Tongue (tissue), 2 donors: ENCODE results near the gene ALKBH8. TPM values are rescaled to one million over a fixed set of nuclear protein-coding genes. Genes with fewer than 3 reads are reported as not detected.
A peak's percentile ranks its signal among the peaks of the same experiment; 100 is the strongest.
"Not testable (repeated sequence)": the region's sequence is repeated elsewhere in the genome, so short reads cannot be mapped to it uniquely, and the experiment has no call there.

ENCODE experiments used
- DNase-seq: peaks from one replicate; pipeline ENCODE4 v3.0.0-alpha.2; 2015
- total RNA-seq: library from RNA; depleted of rRNA; stranded (reverse); fragments of >200 nt; gene quantifications from one replicate; pipeline ENCODE4 v1.2.3, GENCODE V29; 2014

Gene ALKBH8
- total RNA-seq, 1 donor from 2014 or later, result 23.1 TPM

DNA sequence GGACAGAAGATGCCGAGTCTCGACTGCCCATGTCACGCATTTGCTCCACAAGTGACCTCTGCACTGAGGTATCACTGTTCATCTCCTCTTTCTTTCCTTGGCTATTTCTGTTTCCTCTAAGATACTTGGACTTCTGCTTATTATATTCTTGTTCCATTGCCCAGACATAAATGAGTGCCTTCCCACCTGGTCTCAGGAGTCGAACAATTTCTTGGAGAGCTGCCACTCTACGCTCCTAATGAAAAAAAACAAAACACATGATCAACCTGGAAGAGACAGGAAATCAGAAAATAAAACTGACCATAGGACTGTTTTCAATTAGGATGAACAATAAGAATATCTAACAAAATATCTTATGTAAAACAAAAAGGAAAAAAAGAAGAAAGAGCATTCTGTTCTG lies 60.6 kb downstream of the ALKBH8 start:
- DNase-seq, result peak; percentile 64

DNA sequence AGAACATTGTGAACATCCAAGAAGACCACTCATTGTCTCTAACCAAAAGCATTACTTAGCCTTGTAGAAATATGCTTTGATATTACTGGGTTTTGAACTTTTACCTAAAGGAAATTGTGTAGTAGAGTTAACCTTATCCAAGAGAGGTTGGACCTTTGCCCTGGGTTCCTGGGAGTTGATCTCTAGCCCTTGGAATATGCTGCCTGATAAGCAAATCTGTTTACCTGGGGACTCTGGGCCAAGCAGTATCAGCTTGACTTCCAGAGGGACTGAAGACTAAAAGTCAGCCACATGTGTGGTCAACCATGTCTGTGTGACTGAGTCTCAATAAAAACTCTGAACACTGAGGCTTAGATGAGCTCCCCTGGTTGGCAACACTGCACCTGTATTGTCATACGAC lies 63.8 kb downstream of the ALKBH8 start:
- no peak for DNase-seq

- DNase-seq, result not testable (repeated sequence)
Measured at GRCh38 chr11:107497371-107497770, 68.2 kb downstream of the ALKBH8 start.

DNA sequence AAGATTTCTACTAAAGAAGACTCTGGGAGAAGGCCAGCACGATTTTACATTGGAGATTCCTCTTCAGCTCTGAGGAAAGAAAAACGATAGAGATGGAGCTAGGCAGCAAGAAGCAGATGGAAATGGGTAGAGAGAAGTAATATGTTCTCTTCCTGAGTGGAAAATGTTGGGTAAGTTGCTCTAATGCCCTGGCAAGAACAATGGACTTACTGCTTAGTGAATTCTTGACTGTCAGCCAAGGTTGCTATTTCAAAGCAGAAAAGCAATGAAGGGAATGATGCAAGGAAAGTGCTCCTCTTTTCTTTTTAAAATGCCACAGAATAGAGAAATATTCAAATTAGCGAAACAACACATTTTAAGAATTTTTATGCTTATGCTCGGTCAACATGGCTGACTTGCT lies 69.5 kb downstream of the ALKBH8 start:
- peak; percentile 19 for DNase-seq

DNA sequence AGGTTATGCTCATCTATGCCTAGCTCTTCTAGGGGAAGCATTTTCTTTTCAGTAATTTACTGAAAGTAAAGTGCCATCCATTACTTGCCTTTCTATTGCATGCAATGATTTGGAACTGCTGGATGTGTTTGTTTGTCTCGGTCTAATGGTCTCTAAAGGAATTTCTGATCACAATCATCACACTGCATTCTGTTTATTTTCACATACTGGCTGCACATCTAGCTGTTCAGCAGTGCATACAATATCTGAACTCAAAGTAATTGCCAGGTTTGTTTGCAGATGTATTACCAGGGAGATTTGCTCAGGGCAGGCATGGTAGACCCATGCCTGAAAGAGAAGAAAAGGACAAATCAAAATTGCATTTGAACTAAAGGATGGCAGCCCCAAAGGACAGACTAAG lies 71.5 kb downstream of the ALKBH8 start:
- no peak for DNase-seq

- no peak for DNase-seq
Measured at GRCh38 chr11:107493117-107493516, 72.4 kb downstream of the ALKBH8 start.

GRCh38 chr11:107490836-107491235 lies 74.7 kb downstream of the ALKBH8 start:
- no peak for DNase-seq

DNA sequence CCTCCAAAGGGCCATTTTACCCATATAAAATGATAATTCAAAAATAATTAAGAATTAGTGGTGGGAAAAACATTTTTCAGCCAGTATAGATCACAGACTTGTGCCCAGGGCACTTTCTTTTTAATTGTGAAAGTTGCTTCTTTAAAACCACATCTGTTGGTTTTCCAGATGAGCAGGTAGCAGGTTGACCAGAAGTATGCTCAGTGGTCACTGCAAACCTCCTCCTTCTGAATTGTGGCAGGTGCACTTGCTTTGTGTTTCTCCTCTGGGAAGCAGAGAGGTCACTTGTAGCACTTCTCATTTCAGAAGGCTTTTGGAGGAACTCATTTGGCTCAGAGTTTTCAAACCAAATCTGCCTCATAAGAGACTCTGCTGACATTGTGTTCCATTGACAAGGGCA lies 83.3 kb downstream of the ALKBH8 start:
- DNase-seq, result no peak

GRCh38 chr11:107478922-107479321 lies 86.6 kb downstream of the ALKBH8 start:
- no peak for DNase-seq

DNA sequence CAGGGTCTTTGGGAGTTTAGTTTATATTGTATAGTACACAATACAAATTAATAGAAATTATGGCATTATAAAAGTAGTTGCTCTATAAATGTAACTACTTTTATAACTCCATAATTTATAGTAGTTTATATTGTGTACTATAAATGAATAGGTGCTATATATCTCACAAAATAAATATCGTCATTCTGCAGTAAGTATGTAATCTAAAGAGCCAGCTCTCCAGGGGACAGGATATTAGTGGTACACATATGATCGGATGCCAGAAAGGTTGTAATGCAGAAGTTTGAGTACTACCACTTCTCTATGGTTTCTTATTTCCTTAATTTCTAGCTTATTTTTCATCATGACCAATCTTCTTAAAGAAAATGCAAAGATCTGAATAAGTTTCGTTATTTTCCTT lies 87.7 kb downstream of the ALKBH8 start:
- DNase-seq, result no peak

DNA sequence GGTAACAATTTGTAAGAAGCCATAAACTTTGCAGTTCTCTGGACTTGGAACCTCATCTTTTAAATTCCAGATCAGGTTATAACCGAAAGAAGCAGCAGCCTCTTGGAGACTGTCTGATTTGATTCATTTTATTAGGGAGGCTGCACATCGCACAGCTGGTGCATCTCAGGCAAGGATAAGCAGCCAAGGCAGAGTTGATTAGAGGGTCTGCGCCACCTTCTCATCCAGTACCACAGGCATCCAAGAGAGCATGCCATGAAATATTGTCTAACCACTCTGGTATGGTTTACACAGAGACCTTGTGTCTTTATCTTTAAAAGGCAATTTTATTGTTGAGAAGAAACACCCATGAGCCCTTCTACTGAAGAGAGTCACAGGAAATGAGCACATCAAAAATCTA lies 91.7 kb downstream of the ALKBH8 start:
- no peak for DNase-seq

- no peak for DNase-seq
Measured at GRCh38 chr11:107472966-107473365, 92.6 kb downstream of the ALKBH8 start.

- peak; percentile 5 for DNase-seq
Measured at GRCh38 chr11:107468596-107468995, 96.9 kb downstream of the ALKBH8 start.

- DNase-seq, result no peak
Measured at GRCh38 chr11:107467696-107468095, 97.8 kb downstream of the ALKBH8 start.

GRCh38 chr11:107466275-107466866 lies 99.2 kb downstream of the ALKBH8 start:
- DNase-seq, result not testable (repeated sequence)

DNA sequence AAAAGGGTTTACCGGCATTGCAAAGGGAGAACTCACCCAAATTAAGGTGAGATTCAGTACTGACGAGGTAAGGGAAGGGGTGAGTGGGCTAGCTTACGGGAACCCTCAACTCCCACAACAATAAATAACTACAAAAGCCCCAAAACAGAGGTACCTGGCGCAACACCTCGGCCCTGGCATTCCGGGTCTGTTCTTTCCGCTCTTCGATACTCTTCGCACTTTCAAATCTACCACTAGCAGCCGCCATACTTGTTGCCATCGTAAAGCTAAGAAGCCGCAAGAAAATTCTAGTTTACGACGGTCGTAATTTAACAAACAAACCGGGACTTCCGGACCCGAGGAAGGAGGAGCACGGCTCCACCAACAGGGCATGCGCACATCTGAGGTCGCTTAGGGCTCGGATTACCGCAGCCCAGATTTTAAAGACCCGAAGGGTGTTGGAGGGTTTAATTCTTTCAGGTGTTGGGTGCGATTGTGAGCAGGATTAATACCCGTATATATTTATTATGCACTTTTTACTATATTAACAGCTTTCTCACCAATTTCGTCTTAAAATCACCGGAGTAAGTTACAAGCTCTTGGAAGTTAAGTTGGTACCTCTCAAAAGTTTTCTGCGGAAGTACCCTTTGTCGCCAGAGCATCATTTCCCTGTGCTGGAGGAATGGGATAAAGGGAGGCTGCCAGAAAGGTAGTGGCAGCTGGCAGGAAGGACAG lies 107.8 kb downstream of the ALKBH8 start, which contains the start of gene CWF19L2:
TSS of gene CWF19L2 (minus strand) at position 268 of the 714 bp plus-strand sequence. CDS start at position 259, 9 bp downstream.
- DNase-seq, result peak; percentile 98

DNA sequence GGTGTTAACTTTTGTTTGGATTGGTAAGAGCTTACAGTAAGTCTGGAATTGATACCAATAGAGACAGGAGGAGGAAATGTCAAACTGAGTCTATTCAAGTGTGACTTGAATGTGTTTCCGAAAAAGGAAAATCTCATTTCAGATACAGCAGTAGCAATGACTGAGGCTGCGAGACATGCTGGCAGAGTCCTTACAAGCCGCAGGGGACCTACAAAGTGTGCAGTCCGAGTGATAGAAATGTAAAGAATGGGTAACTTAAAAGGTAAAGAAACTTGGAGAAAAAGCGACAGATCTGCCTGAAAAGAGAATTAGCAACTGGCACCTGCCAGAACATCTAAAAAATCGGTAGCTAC lies 108.4 kb downstream of the ALKBH8 start:
- no peak for DNase-seq

DNA sequence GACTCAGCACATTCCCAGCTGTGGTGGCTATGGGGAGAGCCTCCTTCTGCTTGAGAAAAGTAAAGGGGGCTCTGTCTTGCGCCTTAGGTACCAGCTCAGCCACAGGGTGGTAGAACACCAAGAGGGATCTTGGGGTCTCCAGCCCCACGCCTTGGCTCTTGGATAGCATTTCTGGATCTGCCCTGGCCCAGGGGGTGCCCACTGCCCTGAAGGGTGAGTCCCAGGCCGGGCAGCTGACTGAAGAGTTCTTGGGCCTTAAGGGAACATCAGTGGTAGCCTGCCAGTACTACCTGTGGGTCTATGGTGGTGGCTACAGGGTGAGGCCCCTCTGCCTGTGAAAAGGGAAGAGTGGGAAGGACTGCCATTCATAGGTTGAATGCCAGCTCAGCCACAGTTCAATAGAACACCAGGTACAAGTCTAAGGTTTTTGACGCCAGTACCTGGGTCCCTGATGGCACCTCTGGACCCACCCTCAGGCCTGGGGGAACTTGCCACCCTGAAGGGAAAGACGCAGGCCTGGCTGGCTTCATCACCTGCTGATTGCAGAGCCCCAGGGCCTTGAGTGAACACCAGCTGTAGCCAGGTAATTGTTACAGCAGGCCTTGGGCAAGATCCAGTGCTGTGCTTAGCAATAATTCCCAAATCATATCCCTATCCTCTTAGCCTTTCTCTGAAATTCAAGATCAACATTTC lies 111.8 kb downstream of the ALKBH8 start:
- no peak for DNase-seq

Other genes with a start within 250 kb of the ALKBH8 start
- 28.7 TPM for gene CWF19L2, start 107.9 kb downstream of the ALKBH8 start, total RNA-seq
- 3.2 TPM for gene ELMOD1, start 25.4 kb upstream of the ALKBH8 start, total RNA-seq
- 2,034 TPM for gene SLN, start 146.3 kb upstream of the ALKBH8 start, total RNA-seq